T47D (cell line): Measurements from ENCODE around the gene ADAP1.
A peak's percentile ranks its signal among the peaks of the same experiment; 100 is the strongest.

Source experiments
- DNase-seq, 2 experiments: peaks; one replicate each; pipeline versions ENCODE4 v3.0.0 to v3.0.0-alpha.2; 2011 to 2012; ENCODE audit warnings: low read depth in 1 of 2, low spot score in 1 of 2
- JUND ChIP-seq: IDR thresholded peaks from 2 replicates; pipeline ENCODE4 v1.6.1; 2012; ENCODE audit warnings: low read depth
- in situ Hi-C: cut with HindIII; loops from 2 replicates; pipeline ENCODE4 v1.10.0; 2016; ENCODE audit warnings: low sequenced_read_pairs, low pct_unique_long_range_greater_than_20kb

The ADAP1 gene

DNA sequence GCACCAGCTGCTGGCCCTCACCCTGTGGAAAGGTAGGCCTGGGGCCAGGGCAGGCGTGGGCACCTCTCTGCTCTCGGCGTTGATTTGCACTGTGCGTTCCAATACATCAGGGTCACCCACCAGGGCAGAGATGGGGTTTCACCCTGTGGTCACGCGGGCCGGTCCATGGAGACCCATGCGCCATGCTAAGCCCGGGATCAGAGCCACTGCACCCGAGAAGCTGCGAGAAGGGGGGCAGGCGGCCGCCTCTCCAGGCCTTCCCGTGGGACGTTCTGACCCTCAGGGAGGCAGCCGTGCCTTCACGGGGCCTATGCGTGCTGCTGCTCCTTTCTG lies 67.0 kb downstream of the ADAP1 start:
- TF ChIP-seq JUND, result no peak
- no peak for DNase-seq
- in situ Hi-C loops, result no loop called here

- in situ Hi-C loops, result no loop called here
- no peak for TF ChIP-seq JUND
- DNase-seq, result no peak
Measured at GRCh38 chr7:886626-887487, 67.6 kb downstream of the ADAP1 start.

DNA sequence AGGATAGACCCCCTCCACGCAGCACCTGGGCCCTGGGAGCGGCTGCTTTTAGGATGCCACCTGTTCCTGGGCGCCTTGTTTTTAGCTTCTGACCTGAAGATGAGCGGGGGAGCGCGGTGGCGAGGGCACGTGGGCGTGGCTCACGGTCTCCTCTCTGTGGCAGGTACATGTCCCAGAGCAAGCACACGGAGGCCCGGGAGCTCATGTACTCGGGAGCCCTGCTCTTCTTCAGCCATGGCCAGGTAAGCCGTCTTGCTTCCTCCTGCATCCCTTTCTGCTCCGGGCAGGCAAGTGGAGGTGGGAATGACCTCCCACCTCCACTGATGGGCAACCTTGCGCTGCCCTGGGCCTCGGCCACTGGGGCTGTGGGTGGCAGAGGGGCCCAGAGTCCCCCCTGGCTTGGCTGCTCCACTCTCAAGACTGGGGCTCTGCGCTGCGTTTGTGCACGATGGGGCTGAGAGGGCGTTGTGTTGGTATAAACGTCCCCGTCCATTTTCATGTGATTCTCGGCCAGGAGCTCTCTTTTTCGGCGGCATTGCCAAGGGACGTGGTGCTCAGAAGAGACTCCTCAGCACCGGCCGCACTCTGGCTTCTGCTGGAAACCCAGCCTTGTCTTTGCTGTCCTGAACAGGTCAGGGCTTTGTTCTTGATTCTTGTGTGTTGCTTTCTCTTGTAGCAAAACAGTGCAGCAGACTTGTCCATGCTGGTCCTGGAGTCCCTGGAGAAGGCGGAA lies 68.4 kb downstream of the ADAP1 start:
- DNase-seq, result no peak
- TF ChIP-seq JUND, result no peak
- in situ Hi-C loops, result no loop called here

DNA sequence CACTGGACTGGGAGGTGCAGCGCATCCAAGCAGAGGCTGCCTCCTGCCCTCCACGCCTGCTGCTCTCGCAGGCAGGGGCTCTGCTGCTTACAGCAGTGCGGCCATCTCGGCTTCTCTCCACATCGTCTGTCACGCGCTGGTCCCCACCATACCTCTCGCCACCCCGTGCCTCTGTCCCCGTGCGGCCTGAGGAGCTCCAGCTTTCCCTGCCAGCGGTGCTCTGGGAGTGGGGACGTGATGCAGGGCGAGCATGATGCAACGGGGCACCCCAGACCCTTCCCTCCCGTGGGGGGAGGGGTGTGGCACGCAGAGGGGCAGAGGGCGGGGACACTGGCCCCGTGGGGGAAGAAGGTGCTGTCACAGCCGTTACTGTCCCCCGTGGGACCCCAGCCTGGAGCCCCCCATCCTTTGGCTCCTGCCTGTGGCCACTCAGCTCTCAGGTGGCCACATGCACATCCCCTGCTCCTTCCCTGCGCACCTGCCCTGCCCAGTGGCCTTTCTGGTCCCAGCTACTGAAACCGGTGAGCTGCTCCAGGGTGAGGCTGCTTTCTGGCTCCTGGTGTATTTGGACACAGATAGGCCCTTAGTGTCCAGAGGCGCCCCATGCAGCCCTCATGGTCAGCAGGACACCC lies 69.1 kb downstream of the ADAP1 start:
- in situ Hi-C loops, result no loop called here
- no peak for TF ChIP-seq JUND
- DNase-seq, result no peak

GRCh38 chr7:884191-885003 lies 70.1 kb downstream of the ADAP1 start:
- in situ Hi-C loops, result no loop called here
- peak in 1 of 2 experiments; percentile 46 for DNase-seq
- no peak for TF ChIP-seq JUND

DNA sequence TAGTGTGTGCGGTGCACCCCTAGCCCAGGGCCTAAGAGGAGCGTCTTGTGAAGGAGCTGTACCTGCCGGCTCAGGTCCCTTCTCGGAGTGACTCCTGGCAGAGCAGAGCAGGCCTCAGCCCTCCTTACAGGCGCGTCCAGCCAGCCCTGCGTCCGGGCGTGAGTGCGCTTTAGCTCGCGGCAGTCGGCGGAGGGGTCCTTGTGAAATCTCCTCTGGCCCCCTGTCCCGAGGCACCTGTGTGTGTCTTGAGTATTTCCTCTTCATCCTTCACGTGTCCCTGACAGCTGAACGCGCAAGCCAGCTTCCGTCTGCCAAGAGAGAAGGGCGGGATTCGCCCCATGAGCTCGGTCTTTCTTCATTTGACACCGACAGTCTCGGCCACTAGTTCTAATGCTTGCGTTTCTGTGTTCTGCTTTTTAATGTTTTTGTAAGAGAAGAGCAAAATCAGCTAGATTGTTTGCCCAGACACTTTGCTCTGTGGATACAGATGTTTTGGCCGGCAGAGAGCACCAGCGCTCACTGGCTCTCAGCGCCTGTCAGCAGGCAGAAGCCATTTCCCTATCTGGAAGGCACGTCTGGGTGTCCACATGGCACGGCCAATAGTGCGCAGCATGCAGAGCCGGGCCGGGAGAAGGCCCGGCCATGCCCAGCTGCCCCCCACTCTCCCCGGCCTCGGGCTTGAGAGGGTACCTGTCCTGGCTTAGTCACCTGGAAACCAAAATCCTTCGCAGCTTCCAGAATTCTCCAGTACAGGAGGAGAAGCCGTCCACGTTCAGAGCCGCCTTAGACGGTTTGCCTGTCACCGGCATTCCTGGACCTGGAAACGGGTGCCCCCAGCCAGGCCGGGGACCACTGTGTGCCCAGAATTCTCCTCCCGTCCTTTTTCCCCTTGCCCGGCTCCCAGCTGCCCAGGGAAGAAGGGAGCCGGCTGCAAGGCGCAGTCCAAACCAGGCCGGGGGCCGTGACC lies 71.1 kb downstream of the ADAP1 start:
- TF ChIP-seq JUND, result no peak
- DNase-seq, result no peak
- in situ Hi-C loops, result no loop called here

GRCh38 chr7:882336-883035 lies 72.0 kb downstream of the ADAP1 start:
- in situ Hi-C loops, result no loop called here
- TF ChIP-seq JUND, result no peak
- DNase-seq, result peak in 1 of 2 experiments; percentile 80

- TF ChIP-seq JUND, result no peak; the same call in 1 of the 2 replicates
- in situ Hi-C loops, result no loop called here
- DNase-seq, result peak; percentile 82 to 98
Measured at GRCh38 chr7:881441-882234, 72.8 kb downstream of the ADAP1 start.

- no peak for TF ChIP-seq JUND
- no peak for DNase-seq
- in situ Hi-C loops, result no loop called here
Measured at GRCh38 chr7:880450-880849, 74.0 kb downstream of the ADAP1 start.

DNA sequence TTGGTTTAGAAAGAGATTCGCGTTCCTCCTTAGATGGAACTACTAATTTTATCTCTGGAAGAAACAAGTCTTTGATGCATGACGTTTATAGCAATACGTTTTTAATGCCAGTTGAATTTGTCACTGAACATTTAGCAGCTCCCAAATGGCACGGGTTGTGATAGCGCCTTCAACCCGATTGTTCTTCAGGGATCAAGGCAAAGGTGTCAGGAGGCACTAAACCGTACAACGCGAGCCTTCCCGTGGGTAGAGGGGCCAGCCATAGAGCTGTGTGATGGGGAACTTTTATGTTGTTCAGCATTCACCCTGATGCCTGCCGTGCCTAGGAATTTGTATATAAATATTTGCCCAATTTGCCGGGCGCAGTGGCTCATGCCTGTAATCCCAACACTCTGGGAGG lies 74.8 kb downstream of the ADAP1 start:
- TF ChIP-seq JUND, result no peak
- in situ Hi-C loops, result no loop called here
- no peak for DNase-seq
